Measurements from ENCODE around the gene OOSP2. TPM values are rescaled to one million over a fixed set of nuclear protein-coding genes. Genes with fewer than 3 reads are reported as not detected.

The OOSP2 gene
- not detected in 2 replicates for total RNA-seq

GRCh38 chr11:60040109-60040508 lies at the start of gene OOSP2:
TSS of gene OOSP2 (plus strand) at chr11:60040409. CDS start at chr11:60040460, 51 bp downstream.

GRCh38 chr11:60016881-60017280 lies 23.3 kb upstream of the OOSP2 start, which contains the start of gene OOSP4B:
TSS of gene OOSP4B (plus strand) at chr11:60017181.

GRCh38 chr11:60056349-60056969 lies 16.2 kb downstream of the OOSP2 start, which contains the start of gene MS4A3:
TSS of gene MS4A3 (plus strand) at chr11:60056665. CDS start at chr11:60061161, 4,496 bp downstream.

GRCh38 chr11:60088364-60088763 lies 48.2 kb downstream of the OOSP2 start, which contains the start of gene MS4A2:
TSS of gene MS4A2 (plus strand) at chr11:60088664. CDS start at chr11:60088766, 102 bp downstream.

Other genes starting within 250 kb of the OOSP2 start
- 36.2 and 36.4 TPM in 2 replicates for gene MRPL16, start 229.6 kb upstream of the OOSP2 start, total RNA-seq
- not detected in 2 replicates for gene CBLIF, start 194.9 kb upstream of the OOSP2 start, total RNA-seq
- 0.83 TPM in 1 of 2 replicates, not detected in the other for gene TCN1, start 173.9 kb upstream of the OOSP2 start, total RNA-seq
- not detected in 2 replicates for gene OOSP3, start 161.6 kb upstream of the OOSP2 start, total RNA-seq
- gene OOSP1, start 102.0 kb upstream of the OOSP2 start, total RNA-seq = not detected in 2 replicates
- not detected in 2 replicates for gene OOSP4A, start 76.4 kb upstream of the OOSP2 start, total RNA-seq
- gene OOSP4B, start 23.2 kb upstream of the OOSP2 start, total RNA-seq = not detected in 2 replicates
- not detected in 2 replicates for gene MS4A3, start 16.3 kb downstream of the OOSP2 start, total RNA-seq
- not detected in 2 replicates for gene MS4A2, start 48.3 kb downstream of the OOSP2 start, total RNA-seq
- not detected in 2 replicates for gene MS4A6A, start 142.7 kb downstream of the OOSP2 start, total RNA-seq
- gene MS4A4E, start 202.7 kb downstream of the OOSP2 start, total RNA-seq = not detected in 2 replicates
- not detected in 2 replicates for gene MS4A4A, start 240.3 kb downstream of the OOSP2 start, total RNA-seq

All from cardiac ventricle fibroblast (primary cell).